K562 (cell line): ENCODE results near the gene MORF4L1. TPM values are rescaled to one million over a fixed set of nuclear protein-coding genes. Genes with fewer than 3 reads are reported as not detected.

ENCODE experiments used
- ATAC-seq: fragments of 200-7000 bp; cut with Tn5 transposase; 3 replicates; pipeline ENCODE4 v1.9.1; 2020; ENCODE audit warnings: moderate library complexity
- BruUV-seq: library from RNA; stranded (reverse); fragments of 400-500 nt; replicated peaks from 2 replicates; lab custom pipeline; 2021; lab: Mats Ljungman, UMichigan
- CTCF ChIA-PET: fragments of 300-600 bp; formaldehyde crosslinking; extraction: SDS; loops from one replicate; lab custom pipeline; 2021; ENCODE audit warnings: low intra/inter-chr PET ratio; lab: Yijun Ruan, JAX
- POLR2A ChIA-PET: fragments of 300-600, 350-650 bp; sonication (Branson Sonifier 250); formaldehyde crosslinking; extraction: SDS; loops from one replicate; lab custom pipeline; 2021; ENCODE audit warnings: antibody characterized with exemption, inconsistent platforms; lab: Yijun Ruan, JAX
- DNase-seq, 4 experiments: peaks; one replicate each; pipeline versions ENCODE4 v3.0.0 to v3.0.0-alpha.2; 2011 to 2018; ENCODE audit warnings: low spot score in 3 of 4, mixed read lengths in 3 of 4; ENCODE audit errors: extremely low read depth in 1 of 4
- FAIRE-seq: peaks from 2 replicates; lab custom pipeline; 2011; peaks lifted over from hg19 to GRCh38; lab: Jason Lieb, UNC
- H2AFZ ChIP-seq: 2 replicates; pipeline ENCODE4 v1.6.0; 2011; ENCODE audit warnings: low read depth, low read length, control low read depth, inconsistent platforms
- H3K27ac ChIP-seq: fragments of 200-600 bp; 3 replicates; pipeline ENCODE4 v1.8.0; 2011; ENCODE audit warnings: low read depth, mild to moderate bottlenecking, control low read depth, inconsistent platforms, low read length, moderate library complexity, mixed read lengths; ENCODE audit errors: extremely low read depth
- H3K27me3 ChIP-seq, 2 experiments: fragments of 300-600 bp in 1 of 2; 2 replicates in 1 of 2; 3 replicates in 1 of 2; pipeline versions ENCODE4 v1.6.0 to v1.8.0; 2011; ENCODE audit warnings: inconsistent platforms in 2 of 2, low read length in 2 of 2, mild to moderate bottlenecking in 1 of 2, mixed read lengths in 1 of 2, moderate library complexity in 1 of 2; ENCODE audit not compliant: control insufficient read depth in 2 of 2, insufficient read depth in 2 of 2
- H3K36me3 ChIP-seq: fragments of 300-600 bp; 3 replicates; pipeline ENCODE4 v1.8.0; 2011; ENCODE audit warnings: mild to moderate bottlenecking, low read length, inconsistent platforms; ENCODE audit not compliant: control insufficient read depth, insufficient read depth
- H3K4me1 ChIP-seq, 2 experiments: fragments of 200-600 bp in 1 of 2; replicated peaks in 1 of 2; 2 replicates in 1 of 2; 3 replicates in 1 of 2; pipeline versions ENCODE4 v1.5.1 to v1.8.0; 2011; ENCODE audit warnings: inconsistent platforms in 2 of 2, low read length in 2 of 2, mild to moderate bottlenecking in 1 of 2, mixed read lengths in 1 of 2, moderate library complexity in 1 of 2; ENCODE audit not compliant: control insufficient read depth in 2 of 2, insufficient read depth in 2 of 2
- H3K4me2 ChIP-seq: 2 replicates; pipeline ENCODE4 v1.6.1; 2011; ENCODE audit warnings: low read length, control low read depth, inconsistent platforms, mixed read lengths; ENCODE audit not compliant: insufficient read depth
- H3K4me3 ChIP-seq: fragments of 200-600 bp; sonication (generic), shearing (Covaris generic); 2 replicates; pipeline ENCODE4 v1.5.1; 2016; ENCODE audit warnings: control low read depth, inconsistent platforms
- H3K79me2 ChIP-seq: fragments of 200-600 bp; 3 replicates; pipeline ENCODE4 v1.8.0; 2011; ENCODE audit warnings: low read length, inconsistent platforms; ENCODE audit not compliant: control insufficient read depth, insufficient read depth
- H3K9ac ChIP-seq, 2 experiments: 2 replicates each; pipeline versions ENCODE4 v1.6.0 to v1.6.1; 2011; ENCODE audit warnings: low read depth in 2 of 2, low read length in 2 of 2, control low read depth in 1 of 2, inconsistent platforms in 1 of 2, mild to moderate bottlenecking in 1 of 2, mixed read lengths in 1 of 2; ENCODE audit not compliant: insufficient read depth in 1 of 2
- H3K9me1 ChIP-seq: one replicate; pipeline ENCODE4 v1.6.0; 2011; ENCODE audit warnings: inconsistent platforms, mild to moderate bottlenecking, low read length, moderate library complexity; ENCODE audit not compliant: control insufficient read depth, insufficient read depth
- H3K9me3 ChIP-seq: replicated peaks from 2 replicates; pipeline ENCODE4 v1.5.1; 2011; ENCODE audit warnings: low read depth, low read length, inconsistent platforms; ENCODE audit not compliant: control insufficient read depth, insufficient read depth
- H4K20me1 ChIP-seq: replicated peaks from 2 replicates; pipeline ENCODE4 v1.6.1; 2011; ENCODE audit warnings: low read length, inconsistent platforms, mixed read lengths; ENCODE audit not compliant: control insufficient read depth, insufficient read depth
- BRF1 ChIP-seq: IDR thresholded peaks from 3 replicates; pipeline ENCODE4 v1.6.1; 2011; ENCODE audit warnings: borderline replicate concordance, mild to moderate bottlenecking; ENCODE audit not compliant: insufficient read length; ENCODE audit errors: extremely low read depth
- CGGBP1 ChIP-seq: fragments of 250-450 bp; sonication (Bioruptor Pico); IDR thresholded peaks from 2 replicates; pipeline ENCODE4 v1.9.0; 2021; ENCODE audit warnings: mild to moderate bottlenecking
- ETV5 ChIP-seq: sonication (generic); formaldehyde crosslinking; IDR thresholded peaks from 2 replicates; pipeline ENCODE4 v1.4.0; 2020; ENCODE audit warnings: low read depth, mild to moderate bottlenecking, missing genetic modification reagents
- MAFF ChIP-seq: IDR thresholded peaks from 2 replicates; pipeline ENCODE4 v1.6.1; 2012; ENCODE audit warnings: low read length, improper control_type of control experiment
- SIX5 ChIP-seq, 2 experiments: IDR thresholded peaks; 2 replicates each; pipeline ENCODE4 v1.6.1; 2011; ENCODE audit warnings: low read length in 2 of 2, borderline replicate concordance in 1 of 2, low read depth in 1 of 2, mild to moderate bottlenecking in 1 of 2, moderate library complexity in 1 of 2; ENCODE audit not compliant: insufficient read depth in 1 of 2
- ZBTB12 ChIP-seq: fragments of 250-450 bp; sonication (Bioruptor Pico); IDR thresholded peaks from 2 replicates; pipeline ENCODE4 v1.4.0; 2020
- ZBTB17 ChIP-seq: fragments of 450-650 bp; formaldehyde crosslinking; IDR thresholded peaks from 2 replicates; pipeline ENCODE4 v1.4.0; 2020; ENCODE audit warnings: mild to moderate bottlenecking
- ZNF609 ChIP-seq: sonication (generic); formaldehyde crosslinking; IDR thresholded peaks from 2 replicates; pipeline ENCODE4 v1.8.1; 2023; ENCODE audit warnings: missing genetic modification reagents, mild to moderate bottlenecking, borderline replicate concordance
- WGBS: fragments of 100-300 bp; shearing (Covaris generic); methylation state at CpG from one replicate; pipeline ENCODE4 v1.1.6; 2016; ENCODE audit warnings: low coverage, mixed read lengths; ENCODE audit not compliant: insufficient coverage; ENCODE audit errors: missing lambda C conversion rate; 5-methylcytosine and 5-hydroxymethylcytosine counted together
- in situ Hi-C: fragments of 300-500 bp; cut with MboI; formaldehyde crosslinking; loops from 4 replicates; pipeline ENCODE4 v1.15.0; 2018; ENCODE audit warnings: inconsistent platforms, mixed read lengths
- intact Hi-C: fragments of 100-400 bp; cut with micrococcal nuclease; formaldehyde crosslinking; loops from 2 replicates; pipeline ENCODE4 v1.14.2; 2022
- polyA plus RNA-seq, 8 experiments: library from polyadenylated mRNA; depleted of rRNA in 4 of 8; stranded (reverse) in 5 of 8; unstranded in 3 of 8; fragments of >200 nt; fragmentation: Nextera tagmentation in 2 of 8; fragmentation: Illumina TruSeq in 1 of 8; extraction: Ambion mirVana in 2 of 8; extraction: Trizol in 1 of 8; gene quantifications; 2 replicates each; pipeline versions ENCODE4 v1.2.1 to v1.2.3, GENCODE V29; 2011 to 2014; ENCODE audit warnings: inconsistent platforms in 1 of 8, missing spikeins in 1 of 8
- total RNA-seq, 7 experiments: library from RNA; depleted of rRNA in 6 of 7; stranded (reverse); fragments of >200 nt in 6 of 7; fragmentation: Illumina TruSeq in 2 of 7; extraction: Trizol in 2 of 7; gene quantifications; 2 replicates each; pipeline versions ENCODE4 v1.2.1 to v1.2.3, GENCODE V29; 2011 to 2021; ENCODE audit warnings: low replicate concordance in 1 of 7

Gene MORF4L1
- total and polyA plus RNA-seq, 9 of the 15 experiments (the other 6 are each of a cell fraction or from before 2014, with no cell fraction given), result 127 to 615 (median 281) TPM

GRCh38 chr15:78889000-78889399, 16.3 kb downstream of the MORF4L1 start:
- H3K9me3 ChIP-seq, result no peaks in the 10 kb centered on the region
- BruUV-seq, result no TSS peak
- no peak overlapping the region for H3K4me3 ChIP-seq
- 80% methylated on average over 4 of the region's 4 CpGs for WGBS
- peaks cover 84% of the 10 kb centered on the region for H3K79me2 ChIP-seq
- intact Hi-C loops, result no loop called here
- H4K20me1 ChIP-seq, result no peaks in the 10 kb centered on the region
- no peak for TF ChIP-seq BRF1
- TF ChIP-seq, all 486 proteins: peak for 0
- DNase-seq, result no peak
- Histone ChIP-seq H3K4me1 (no peaks in the 10 kb centered on the region), H3K4me2 (no peak overlapping the region), H3K9ac (no peak overlapping the region), H3K27ac (no peak overlapping the region), H3K27me3 (no peaks in the 10 kb centered on the region), H3K36me3 (peaks cover 97% of the 10 kb centered on the region), H2AFZ (no peak overlapping the region), H3K9me1 (no peaks in the 10 kb centered on the region)
- in situ Hi-C loops, result no loop called here
- FAIRE-seq, result no peak
- no peak for ATAC-seq
- CTCF ChIA-PET, result no interaction called here
- POLR2A ChIA-PET, result interaction anchor here (0.7 to 1.3 kb wide), 3 partner anchors 8 to 52 kb away, joined by 3 to 5 read pairs (median 3); no protein-coding TSS in a partner anchor

- POLR2A ChIA-PET, result interaction anchor here (1.2 to 2.4 kb wide), 5 partner anchors 9 to 13 kb away, joined by 3 to 11 read pairs (median 6); no protein-coding TSS in a partner anchor
- no peak for TF ChIP-seq ZNF609
- no peak for TF ChIP-seq ZBTB12 (CRISPR knock-in tag)
- no peak for TF ChIP-seq ZBTB17 (CRISPR knock-in tag)
- no peak for TF ChIP-seq ETV5
- no peak for TF ChIP-seq CGGBP1 (CRISPR knock-in tag)
- TF ChIP-seq SIX5 (IDR thresholded peaks at IDR 0.05; ENCODE audit: borderline replicate concordance in 1 of 2, insufficient read depth in 1 of 2, low read depth in 1 of 2, low read length in 2 of 2), result no peak
- no peak for TF ChIP-seq MAFF
These were observed 20.8 kb downstream of the MORF4L1 start for GRCh38 chr15:78893538-78893937.

More at GRCh38 chr15:78893538-78893937, 20.8 kb downstream of the MORF4L1 start:
- H3K27me3 ChIP-seq, result no peaks in the 10 kb centered on the region
- peaks cover 97% of the 10 kb centered on the region for H3K36me3 ChIP-seq
- H3K9ac ChIP-seq, result no peak overlapping the region
- ATAC-seq, result no peak
- H3K4me1 ChIP-seq, result no peaks in the 10 kb centered on the region
- peaks cover 64% of the 10 kb centered on the region; the same call in 2 of the 3 replicates for H3K79me2 ChIP-seq
- intact Hi-C loops, result no loop called here
- no TSS peak for BruUV-seq
- 97% methylated on average over 2 of the region's 2 CpGs for WGBS
- H3K4me2 ChIP-seq, result no peak overlapping the region
- no peaks in the 10 kb centered on the region for H4K20me1 ChIP-seq
- DNase-seq, result no peak
- H3K27ac ChIP-seq, result no peak overlapping the region
- no peak overlapping the region for H3K4me3 ChIP-seq
- no peak for FAIRE-seq
- in situ Hi-C loops, result no loop called here
- CTCF ChIA-PET, result no interaction called here
- H3K9me1 ChIP-seq, result no peaks in the 10 kb centered on the region
- H2AFZ ChIP-seq, result no peak overlapping the region
- H3K9me3 ChIP-seq, result no peaks in the 10 kb centered on the region
